Daoy (cell line): ENCODE results near the gene DYTN. TPM values are rescaled to one million over a fixed set of nuclear protein-coding genes. Genes with fewer than 3 reads are reported as not detected.
A peak's percentile ranks its signal among the peaks of the same experiment; 100 is the strongest.

Experiments used
- DNase-seq: peaks from one replicate; pipeline ENCODE4 v3.0.0-alpha.2; 2015; ENCODE audit warnings: low read depth
- total RNA-seq: library from RNA; depleted of rRNA; stranded (reverse); fragments of >200 nt; shearing (Covaris generic); gene quantifications from 2 replicates; pipeline ENCODE4 v1.2.3, GENCODE V29; 2014; rRNA removed

The DYTN gene
- total RNA-seq, 1 experiment from 2014 or later, result not detected

- DNase-seq, result no peak
Measured at GRCh38 chr2:206615417-206616089, 102.6 kb downstream of the DYTN start.

DNA sequence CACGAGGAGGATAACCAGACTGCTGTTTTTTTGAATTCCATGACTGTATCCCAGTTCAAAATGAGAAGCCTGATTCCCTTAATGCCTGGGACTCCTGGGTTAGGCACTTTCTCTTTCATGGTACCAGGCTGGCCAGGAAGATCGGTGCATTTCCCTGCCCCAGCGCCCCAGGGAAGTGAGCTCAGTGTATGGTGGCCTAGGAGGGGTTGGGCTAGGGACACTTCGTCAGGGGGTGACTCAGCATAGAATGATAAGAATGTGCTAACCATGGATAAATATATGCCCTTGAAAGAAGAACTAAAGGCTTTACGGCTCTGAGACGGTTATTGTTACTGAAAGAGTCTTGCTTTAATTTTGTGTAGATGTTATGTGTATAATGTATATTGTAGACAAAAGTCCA, 103.4 kb downstream of the DYTN start:
- peak; percentile 73 for DNase-seq

DNA sequence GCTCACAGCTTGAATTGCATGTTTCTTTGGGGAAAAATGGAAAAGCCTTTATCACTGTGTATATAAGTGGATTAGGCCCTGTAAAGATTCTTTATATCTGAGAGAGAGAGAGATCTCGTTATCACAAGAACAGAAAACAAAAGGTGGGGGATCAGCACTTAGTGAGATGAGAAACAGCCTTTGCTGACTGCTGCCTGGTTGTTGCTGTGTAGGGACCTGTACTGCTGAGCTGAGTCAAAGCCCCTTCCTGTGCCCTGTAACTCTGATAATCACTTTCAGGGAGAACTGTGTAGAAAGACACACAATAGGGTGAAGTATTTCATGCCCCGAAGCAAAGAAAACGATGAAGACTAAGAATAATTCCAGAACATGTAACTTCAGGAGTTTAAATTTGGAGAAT, 106.5 kb downstream of the DYTN start:
- no peak for DNase-seq

GRCh38 chr2:206611191-206611590, 107.0 kb downstream of the DYTN start:
- DNase-seq, result no peak

- no peak for DNase-seq
Measured at GRCh38 chr2:206610451-206610850, 107.7 kb downstream of the DYTN start.

- no peak for DNase-seq
Measured at GRCh38 chr2:206603243-206603642, 115.0 kb downstream of the DYTN start.

Other genes with a start within 250 kb of the DYTN start
- not detected in 2 replicates for gene FAM237A, start 75.9 kb downstream of the DYTN start, total RNA-seq
- 3.6 and 6.3 TPM in 2 replicates for gene MDH1B, start 46.9 kb upstream of the DYTN start, total RNA-seq
- gene FASTKD2, start 47.2 kb upstream of the DYTN start, total RNA-seq, result 59.7 and 69.0 TPM in 2 replicates
- not detected in 2 replicates for gene CPO, start 221.1 kb upstream of the DYTN start, total RNA-seq